Renal cortex interstitium (tissue), 11 donors: Measurements from ENCODE around the gene TBL3. TPM values are rescaled to one million over a fixed set of nuclear protein-coding genes. Genes with fewer than 3 reads are reported as not detected.
A peak's percentile ranks its signal among the peaks of the same experiment; 100 is the strongest.
"Not testable (repeated sequence)": the region's sequence is repeated elsewhere in the genome, so short reads cannot be mapped to it uniquely, and the experiment has no call there.

Source experiments
- DNase-seq, 11 donors: peaks; one replicate each; pipeline ENCODE4 v3.0.0-alpha.2; 2013; ENCODE audit warnings: low read depth in 9 of 11, low spot score in 4 of 11; ENCODE audit errors: extremely low read depth in 1 of 11
- polyA plus RNA-seq, 3 donors: library from polyadenylated mRNA; unstranded; fragments of 120-200 nt; gene quantifications; one replicate each; pipeline ENCODE4 v1.2.1, GENCODE V29; 2013; ENCODE audit not compliant: insufficient read length in 3 of 3

Gene TBL3
- polyA plus RNA-seq, 3 donors: 28.6 to 44.0 (median 41.6) TPM

- DNase-seq: peak in 10 of 11 donors; percentile 70 to 86 (median 80)
These were observed 12.4 kb upstream of the TBL3 start, which contains the start of gene NDUFB10 for GRCh38 chr16:1959269-1960039. Gene NDUFB10 (plus strand): TSS chr16:1959538. CDS start chr16:1959625, 87 bp downstream.

DNA sequence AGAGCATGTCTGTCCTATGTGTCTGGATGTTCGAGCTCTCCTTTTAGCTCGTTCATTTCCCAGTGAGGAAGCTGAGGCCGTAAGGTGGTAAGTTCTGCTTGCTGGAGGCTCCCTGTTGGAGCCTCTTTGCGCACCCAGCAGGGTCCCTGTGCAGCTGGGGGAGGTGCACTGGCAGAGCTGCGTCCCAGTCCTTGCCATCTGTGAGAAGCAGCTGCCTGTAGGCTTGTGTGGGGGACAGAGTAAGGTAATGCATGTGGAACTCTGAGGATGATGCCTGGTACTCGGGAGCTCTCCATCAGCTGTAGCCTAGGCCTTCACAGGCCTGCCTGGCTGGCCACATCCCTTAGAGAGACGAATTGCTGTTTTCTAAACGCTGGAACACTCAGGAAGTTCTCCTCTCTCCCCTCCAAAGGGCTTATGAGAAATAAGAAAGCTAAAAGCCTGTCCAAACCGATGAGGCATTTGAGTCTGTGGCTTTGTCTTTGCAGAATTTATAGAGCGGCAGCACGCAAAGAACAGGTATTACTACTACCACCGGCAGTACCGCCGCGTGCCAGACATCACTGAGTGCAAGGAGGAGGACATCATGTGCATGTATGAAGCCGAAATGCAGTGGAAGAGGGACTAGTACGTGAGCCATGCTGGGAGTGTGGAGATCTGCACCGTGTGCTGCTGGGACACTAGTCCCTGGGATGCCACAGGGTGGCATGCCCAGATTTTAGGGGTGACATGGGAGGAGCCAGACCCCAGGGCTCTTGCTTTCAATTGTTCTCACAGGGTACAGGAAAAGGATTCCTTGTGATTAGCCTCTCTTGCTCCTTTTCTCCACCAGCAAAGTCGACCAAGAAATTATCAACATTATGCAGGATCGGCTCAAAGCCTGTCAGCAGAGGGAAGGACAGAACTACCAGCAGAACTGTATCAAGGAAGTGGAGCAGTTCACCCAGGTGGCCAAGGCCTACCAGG is 10.9 kb upstream of the TBL3 start:
- DNase-seq: no peak

- DNase-seq: no peak
These were observed 10.2 kb upstream of the TBL3 start for GRCh38 chr16:1961651-1962067.

DNA sequence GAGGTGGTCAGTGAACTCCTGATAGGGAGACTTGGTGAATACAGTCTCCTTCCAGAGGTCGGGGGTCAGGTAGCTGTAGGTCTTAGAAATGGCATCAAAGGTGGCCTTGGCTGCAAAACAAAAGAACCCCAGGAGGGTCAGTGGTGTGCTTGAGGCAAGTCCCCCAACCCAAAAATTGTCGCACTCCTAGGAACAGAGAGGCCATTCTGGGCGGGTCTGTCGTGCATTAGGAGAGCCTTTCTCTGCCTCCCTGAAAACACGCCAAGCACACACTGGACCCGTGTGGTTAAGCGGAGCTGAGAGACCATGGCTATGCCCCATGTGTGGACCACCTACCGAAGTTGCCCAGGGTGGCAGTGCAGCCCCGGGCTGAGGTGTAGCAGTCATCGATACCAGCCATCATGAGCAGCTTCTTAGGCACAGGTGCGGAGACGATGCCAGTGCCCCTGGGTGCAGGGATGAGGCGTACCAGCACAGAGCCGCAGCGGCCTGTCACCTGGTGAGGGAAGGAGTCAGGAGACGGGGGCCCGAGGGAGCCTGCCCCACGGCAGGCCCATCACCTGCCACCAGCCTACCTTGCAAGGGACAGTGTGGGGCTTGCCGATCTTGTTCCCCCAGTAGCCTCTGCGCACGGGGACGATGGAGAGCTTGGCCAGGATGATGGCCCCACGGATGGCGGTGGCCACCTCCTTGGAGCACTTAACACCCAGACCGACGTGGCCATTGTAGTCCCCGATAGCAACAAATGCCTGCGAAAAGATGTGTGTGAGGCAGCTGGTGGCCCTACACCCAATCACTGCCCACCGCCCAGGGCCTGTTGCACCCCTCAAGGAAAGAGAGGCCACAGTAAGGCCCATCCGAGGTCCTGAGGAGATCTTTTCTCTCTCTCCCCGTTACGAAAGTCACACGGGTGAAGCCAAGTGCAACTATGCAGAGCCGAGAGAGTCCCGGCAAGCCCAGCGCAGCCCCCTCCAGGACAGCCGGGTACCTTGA is 9.4 kb upstream of the TBL3 start:
- not testable (repeated sequence) for DNase-seq

- no peak for DNase-seq
These were observed 7.9 kb upstream of the TBL3 start for GRCh38 chr16:1963806-1964505.

GRCh38 chr16:1964506-1965395 is 7.1 kb upstream of the TBL3 start, which contains the start of gene RPS2:
Gene RPS2 (minus strand): TSS chr16:1964826. CDS start chr16:1964625, 201 bp downstream.
- peak; percentile 94 to 99 (median 98) for DNase-seq

GRCh38 chr16:1965396-1966001 is 6.4 kb upstream of the TBL3 start:
- DNase-seq: no peak

DNA sequence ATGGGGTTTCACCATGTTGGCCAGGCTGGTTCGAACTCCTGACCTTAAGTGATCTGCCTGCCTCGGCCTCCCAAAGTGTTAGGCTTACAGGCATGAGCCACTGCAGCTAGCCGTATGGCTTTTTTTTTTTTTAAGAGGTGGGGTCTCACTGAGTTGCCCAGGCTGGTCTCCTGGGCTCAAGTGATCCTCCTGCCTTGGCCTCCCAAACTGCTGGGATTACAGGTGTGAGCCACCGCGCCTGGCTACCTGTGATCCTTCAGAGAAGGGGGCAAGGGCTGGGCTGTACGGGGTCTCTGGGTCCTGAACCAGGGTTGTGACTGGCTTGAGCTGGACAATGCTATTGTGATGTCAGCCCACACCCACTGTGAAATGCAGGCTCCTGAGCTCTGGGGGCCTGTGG is 5.4 kb upstream of the TBL3 start, which contains the start of gene RNF151:
Gene RNF151 (plus strand): TSS at position 397 of the 400 bp plus-strand sequence. CDS start 26 bp downstream, outside the sequence.
- no peak for DNase-seq

GRCh38 chr16:1968146-1968953 is 3.5 kb upstream of the TBL3 start:
- no peak for DNase-seq

GRCh38 chr16:1972490-1972877 is 631 bp downstream of the TBL3 start:
- DNase-seq: no peak

GRCh38 chr16:1973461-1974156 is 1.8 kb downstream of the TBL3 start:
- no peak for DNase-seq

- DNase-seq: no peak
These were observed 2.6 kb downstream of the TBL3 start for GRCh38 chr16:1974157-1975070.

DNA sequence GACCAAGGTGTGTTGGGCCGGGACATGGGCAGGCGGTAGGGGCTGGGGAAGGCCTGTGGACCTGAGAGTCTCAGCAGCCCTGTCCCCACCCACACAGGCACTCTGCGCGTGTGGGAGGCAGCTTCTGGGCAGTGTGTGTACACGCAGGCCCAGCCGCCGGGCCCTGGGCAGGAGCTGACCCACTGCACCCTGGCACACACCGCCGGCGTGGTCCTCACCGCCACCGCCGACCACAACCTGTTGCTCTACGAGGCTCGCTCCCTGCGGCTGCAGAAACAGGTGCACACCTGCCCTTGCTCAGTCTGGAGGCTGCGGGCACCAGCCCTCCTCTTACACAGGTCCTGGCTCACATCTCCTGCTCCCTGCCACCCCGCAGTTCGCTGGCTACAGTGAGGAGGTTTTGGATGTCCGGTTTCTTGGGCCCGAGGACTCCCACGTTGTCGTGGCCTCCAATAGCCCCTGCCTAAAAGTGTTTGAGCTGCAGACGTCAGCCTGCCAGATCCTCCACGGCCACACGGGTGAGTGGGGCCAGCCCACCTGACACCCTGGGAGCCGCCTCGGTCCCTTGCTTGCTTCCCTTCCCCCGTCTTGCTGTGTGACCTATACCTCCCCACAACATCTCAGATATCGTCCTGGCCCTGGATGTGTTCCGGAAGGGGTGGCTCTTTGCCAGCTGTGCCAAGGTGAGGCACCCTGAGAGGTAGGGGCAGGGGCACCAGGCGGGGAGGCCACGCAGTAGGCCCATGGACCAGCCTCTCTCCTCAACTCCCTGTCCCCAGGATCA is 3.8 kb downstream of the TBL3 start:
- DNase-seq: no peak

- no peak for DNase-seq
These were observed 4.3 kb downstream of the TBL3 start for GRCh38 chr16:1976216-1976520.
